GM12878 (cell line): ENCODE data around the gene ATP2A1. TPM values are rescaled to one million over a fixed set of nuclear protein-coding genes. Genes with fewer than 3 reads are reported as not detected.
A peak's percentile ranks its signal among the peaks of the same experiment; 100 is the strongest.

Source experiments
- ATAC-seq: fragments of 200-7000 bp; cut with Tn5 transposase; 3 replicates; pipeline ENCODE4 v1.9.1; 2020; ENCODE audit warnings: mild to moderate bottlenecking, moderate library complexity
- BruUV-seq: library from RNA; stranded (reverse); fragments of 400-500 nt; replicated peaks from 2 replicates; lab custom pipeline; 2021; lab: Mats Ljungman, UMichigan
- CTCF ChIA-PET: fragments of 300-600 bp; sonication (Branson Sonifier 250); formaldehyde crosslinking; extraction: SDS; loops from one replicate; lab custom pipeline; 2021; ENCODE audit warnings: inconsistent platforms; lab: Yijun Ruan, JAX
- POLR2A ChIA-PET: fragments of 350-600 bp; formaldehyde crosslinking; extraction: SDS; loops from one replicate; lab custom pipeline; 2021; ENCODE audit warnings: inconsistent platforms; lab: Charles Lee
- RAD21 ChIA-PET: fragments of 300-600 bp; sonication (Branson Sonifier 250); formaldehyde crosslinking; loops from one replicate; lab custom pipeline; 2023; ENCODE audit warnings: antibody characterized with exemption; ENCODE audit not compliant: unreplicated experiment; lab: Charles Lee
- SMC1A ChIA-PET: fragments of 300-600 bp; sonication (Branson Sonifier 250); formaldehyde crosslinking; loops from one replicate; lab custom pipeline; 2023; ENCODE audit not compliant: unreplicated experiment, uncharacterized antibody; lab: Charles Lee
- DNase-seq: peaks from one replicate; pipeline ENCODE4 v3.0.0-alpha.2; 2011; ENCODE audit warnings: low read depth, low spot score
- FAIRE-seq: peaks from 3 replicates; lab custom pipeline; 2011; peaks lifted over from hg19 to GRCh38; lab: Jason Lieb, UNC
- H2AFZ ChIP-seq: 2 replicates; pipeline ENCODE4 v1.6.0; 2011; ENCODE audit warnings: low read depth, low read length, control low read depth; ENCODE audit not compliant: control insufficient read depth
- H3K27ac ChIP-seq: 2 replicates; pipeline ENCODE4 v1.5.1; 2011; ENCODE audit warnings: control low read depth; ENCODE audit not compliant: control insufficient read depth, insufficient read depth
- H3K27me3 ChIP-seq, 2 experiments: replicated peaks in 1 of 2; 2 replicates each; pipeline versions ENCODE4 v1.6.0 to v1.6.1; 2011; ENCODE audit warnings: low read length in 1 of 2; ENCODE audit not compliant: control insufficient read depth in 2 of 2, insufficient read depth in 2 of 2
- H3K36me3 ChIP-seq, 2 experiments: 2 replicates each; pipeline ENCODE4 v1.5.1; 2011; ENCODE audit warnings: low read length in 1 of 2; ENCODE audit not compliant: control insufficient read depth in 2 of 2, insufficient read depth in 2 of 2
- H3K4me1 ChIP-seq: 2 replicates; pipeline ENCODE4 v1.6.1; 2011; ENCODE audit warnings: mild to moderate bottlenecking, low read length, moderate library complexity, mixed read lengths; ENCODE audit not compliant: control insufficient read depth, insufficient read depth
- H3K4me2 ChIP-seq: 2 replicates; pipeline ENCODE4 v1.6.0; 2011; ENCODE audit warnings: control low read depth; ENCODE audit not compliant: control insufficient read depth, insufficient read depth
- H3K4me3 ChIP-seq: fragments of 200-600 bp; sonication (generic); 2 replicates; pipeline ENCODE4 v1.5.1; 2016
- H3K79me2 ChIP-seq: 2 replicates; pipeline ENCODE4 v1.6.0; 2011; ENCODE audit warnings: low read length; ENCODE audit not compliant: control insufficient read depth, insufficient read depth
- H3K9ac ChIP-seq: 2 replicates; pipeline ENCODE4 v1.8.0; 2011; ENCODE audit warnings: low read length, control low read depth, mixed read lengths; ENCODE audit not compliant: control insufficient read depth, insufficient read depth
- H3K9me3 ChIP-seq: replicated peaks from 3 replicates; pipeline ENCODE4 v1.5.1; 2011; ENCODE audit warnings: mild to moderate bottlenecking, low read length; ENCODE audit not compliant: control insufficient read depth, insufficient read depth
- H4K20me1 ChIP-seq: 2 replicates; pipeline ENCODE4 v1.6.0; 2011; ENCODE audit not compliant: control insufficient read depth, insufficient read depth
- EGR1 ChIP-seq, 2 experiments: IDR thresholded peaks; 1 replicate in 1 of 2; 2 replicates in 1 of 2; pipeline ENCODE4 v1.6.1; 2011 to 2012; ENCODE audit warnings: low read depth in 2 of 2, low read length in 2 of 2, borderline replicate concordance in 1 of 2, mild to moderate bottlenecking in 1 of 2, moderate library complexity in 1 of 2
- POLR2A ChIP-seq: IDR thresholded peaks from 2 replicates; pipeline ENCODE4 v1.6.1; 2011; ENCODE audit warnings: low read depth, mild to moderate bottlenecking, low read length
- WGBS: methylation state at CpG from one replicate; pipeline ENCODE4 v1.1.6; 2016; ENCODE audit warnings: low lambda C conversion rate; ENCODE audit not compliant: insufficient replicate concordance, insufficient coverage; ENCODE audit errors: missing lambda C conversion rate; 5-methylcytosine and 5-hydroxymethylcytosine counted together
- in situ Hi-C: fragments of 300-500 bp; cut with MboI; formaldehyde crosslinking; loops from 9 replicates; pipeline ENCODE4 v1.14.3; 2018; ENCODE audit warnings: mixed read lengths
- intact Hi-C: fragments of 100-400 bp; cut with micrococcal nuclease; formaldehyde crosslinking; loops from one replicate; pipeline ENCODE4 v1.14.2; 2022; ENCODE audit not compliant: unreplicated experiment
- polyA plus RNA-seq, 11 experiments: library from polyadenylated mRNA; depleted of rRNA in 4 of 11; unstranded in 6 of 11; stranded (reverse) in 5 of 11; fragments of >200 nt; fragmentation: Nextera tagmentation in 4 of 11; fragmentation: Illumina TruSeq in 1 of 11; extraction: Ambion mirVana in 4 of 11; extraction: Trizol in 1 of 11; gene quantifications; 1 replicate in 1 of 11; 2 replicates in 10 of 11; pipeline versions ENCODE4 v1.2.1 to v1.2.3, GENCODE V29; 2011 to 2016; ENCODE audit warnings: inconsistent platforms in 2 of 11, missing spikeins in 2 of 11, low read depth in 1 of 11
- total RNA-seq, 4 experiments: library from RNA; depleted of rRNA in 3 of 4; stranded (reverse); fragments of >200 nt in 3 of 4; fragmentation: Illumina TruSeq in 1 of 4; extraction: Trizol in 1 of 4; gene quantifications; 2 replicates each; pipeline versions ENCODE4 v1.2.1 to v1.2.3, GENCODE V29; 2013 to 2021
- TF ChIP-seq, protein P1 (sequence below): IDR thresholded peaks from 2 replicates; pipeline ENCODE4 v1.6.1; 2011; ENCODE audit warnings: low read depth, mild to moderate bottlenecking, low read length, moderate library complexity, borderline replicate concordance; ENCODE audit errors: extremely low read depth

Gene ATP2A1
- total and polyA plus RNA-seq, 10 of the 15 experiments (the other 5 are each of a cell fraction or from before 2014, with no cell fraction given), result 0.13 to 1.7 (median 0.88) TPM

DNA sequence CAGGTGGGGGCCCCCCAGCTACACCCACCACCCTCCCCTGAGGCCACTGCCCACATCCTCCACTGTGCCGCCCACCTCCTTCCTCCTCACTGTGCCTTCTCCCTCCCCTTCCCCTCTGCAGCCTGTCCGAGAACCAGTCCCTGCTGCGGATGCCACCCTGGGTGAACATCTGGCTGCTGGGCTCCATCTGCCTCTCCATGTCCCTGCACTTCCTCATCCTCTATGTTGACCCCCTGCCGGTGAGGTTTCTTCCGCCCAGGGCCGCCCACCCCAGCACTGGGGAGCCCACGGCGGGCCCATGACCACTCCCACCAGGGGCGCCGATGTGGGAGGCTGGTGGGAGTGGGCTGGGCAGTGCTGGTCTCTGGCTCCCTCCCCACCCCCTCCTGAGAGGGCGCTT lies 24.6 kb downstream of the ATP2A1 start:
- CTCF ChIA-PET, result interaction anchor here (1.2 kb wide), 1 partner anchor 42 kb away, joined by 3 read pairs; no protein-coding TSS in a partner anchor
- DNase-seq, result no peak
- Histone ChIP-seq H3K4me3 (no peak overlapping the region), H3K27ac (no peak overlapping the region), H3K9ac (no peak overlapping the region), H3K27me3 (no peaks in the 10 kb centered on the region), H3K9me3 (no peaks in the 10 kb centered on the region), H3K4me1 (no peaks in the 10 kb centered on the region), H3K36me3 (peaks cover 0 to 5% of the 10 kb centered on the region in 2 experiments; a peak in 2 of 4 replicates), H2AFZ (no peak overlapping the region), H3K79me2 (no peaks in the 10 kb centered on the region), H3K4me2 (no peak overlapping the region), H4K20me1 (no peaks in the 10 kb centered on the region)
- 63% methylated on average over 10 of the region's 11 CpGs for WGBS
- BruUV-seq, result no TSS peak
- TF ChIP-seq POLR2A, result 0 out of 2 replicates have a peak, but pooled peaks have one; percentile 53
- TF ChIP-seq, protein P1, sequence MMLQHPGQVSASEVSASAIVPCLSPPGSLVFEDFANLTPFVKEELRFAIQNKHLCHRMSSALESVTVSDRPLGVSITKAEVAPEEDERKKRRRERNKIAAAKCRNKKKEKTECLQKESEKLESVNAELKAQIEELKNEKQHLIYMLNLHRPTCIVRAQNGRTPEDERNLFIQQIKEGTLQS, result no peak
- intact Hi-C loops, result no loop called here
- POLR2A ChIA-PET, result no interaction called here
- SMC1A ChIA-PET, result no interaction called here
- in situ Hi-C loops, result no loop called here
- peak; percentile 22 for ATAC-seq
- RAD21 ChIA-PET, result no interaction called here
- no peak for FAIRE-seq

DNA sequence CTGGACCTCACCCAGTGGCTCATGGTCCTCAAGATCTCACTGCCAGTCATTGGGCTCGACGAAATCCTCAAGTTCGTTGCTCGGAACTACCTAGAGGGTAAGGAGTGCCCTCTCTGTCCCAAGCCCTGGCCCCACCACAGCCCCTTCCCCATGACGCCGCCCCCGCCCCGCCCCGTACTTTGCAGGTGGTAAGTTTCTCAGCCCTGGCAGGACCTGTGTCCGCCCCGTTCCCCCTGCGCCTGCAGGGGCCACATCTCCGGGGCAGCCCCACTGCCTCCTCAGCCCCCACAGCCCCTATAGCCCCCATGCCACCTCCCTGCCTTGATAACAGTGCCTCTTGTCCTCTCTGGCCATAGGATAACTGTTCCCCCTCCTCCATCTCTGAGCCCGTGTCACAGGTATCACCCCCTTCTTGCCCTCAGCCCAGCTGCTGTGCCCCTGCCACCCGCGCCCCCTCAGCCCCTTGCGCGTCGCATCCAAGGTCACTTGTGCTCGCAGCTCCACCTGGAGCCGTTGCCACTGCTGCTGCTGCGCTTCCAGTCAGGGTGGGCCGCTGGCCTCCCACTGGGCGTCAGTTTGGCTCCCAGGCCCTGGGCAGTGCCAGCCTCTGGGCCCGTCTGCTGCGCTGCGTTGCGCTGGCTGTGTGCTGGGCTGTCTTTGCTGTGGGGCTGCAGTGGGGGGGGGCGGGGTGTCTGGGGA lies 25.2 kb downstream of the ATP2A1 start:
- in situ Hi-C loops, result no loop called here

More for the DNA sequence above, 25.2 kb downstream of the ATP2A1 start:
- SMC1A ChIA-PET, result no interaction called here
- TF ChIP-seq POLR2A (peak; percentile 64), EGR1 (IDR thresholded peaks at IDR 0.05; ENCODE audit: borderline replicate concordance in 1 of 2, low read depth in 2 of 2, low read length in 2 of 2) (no peak)
- CTCF ChIA-PET, result interaction anchor here (1.2 kb wide), 1 partner anchor 42 kb away, joined by 3 read pairs; no protein-coding TSS in a partner anchor
- no peak overlapping the region for H2AFZ ChIP-seq
- H4K20me1 ChIP-seq, result no peaks in the 10 kb centered on the region
- no peak overlapping the region for H3K9ac ChIP-seq
- no peaks in the 10 kb centered on the region for H3K27me3 ChIP-seq
- FAIRE-seq (no peak), ATAC-seq (no peak), DNase-seq (no peak)
- no peak overlapping the region for H3K4me2 ChIP-seq
- 91% methylated on average over 24 of the region's 29 CpGs for WGBS
- POLR2A ChIA-PET, result no interaction called here
- intact Hi-C loops, result no loop called here
- H3K27ac ChIP-seq, result no peak overlapping the region
- peaks cover 5% of the 10 kb centered on the region in 2 experiments; a peak in 3 of 4 replicates for H3K36me3 ChIP-seq
- no peaks in the 10 kb centered on the region for H3K9me3 ChIP-seq
- no peak overlapping the region for H3K4me3 ChIP-seq
- no peaks in the 10 kb centered on the region for H3K4me1 ChIP-seq
- no peaks in the 10 kb centered on the region for H3K79me2 ChIP-seq
- RAD21 ChIA-PET, result no interaction called here
- BruUV-seq, result no TSS peak
